ENCODE results near the gene FUT1. TPM values are rescaled to one million over a fixed set of nuclear protein-coding genes. Genes with fewer than 3 reads are reported as not detected.

FUT1 gene
- total RNA-seq, 2 donors from 2014 or later = 0.27 to 0.99 TPM

DNA sequence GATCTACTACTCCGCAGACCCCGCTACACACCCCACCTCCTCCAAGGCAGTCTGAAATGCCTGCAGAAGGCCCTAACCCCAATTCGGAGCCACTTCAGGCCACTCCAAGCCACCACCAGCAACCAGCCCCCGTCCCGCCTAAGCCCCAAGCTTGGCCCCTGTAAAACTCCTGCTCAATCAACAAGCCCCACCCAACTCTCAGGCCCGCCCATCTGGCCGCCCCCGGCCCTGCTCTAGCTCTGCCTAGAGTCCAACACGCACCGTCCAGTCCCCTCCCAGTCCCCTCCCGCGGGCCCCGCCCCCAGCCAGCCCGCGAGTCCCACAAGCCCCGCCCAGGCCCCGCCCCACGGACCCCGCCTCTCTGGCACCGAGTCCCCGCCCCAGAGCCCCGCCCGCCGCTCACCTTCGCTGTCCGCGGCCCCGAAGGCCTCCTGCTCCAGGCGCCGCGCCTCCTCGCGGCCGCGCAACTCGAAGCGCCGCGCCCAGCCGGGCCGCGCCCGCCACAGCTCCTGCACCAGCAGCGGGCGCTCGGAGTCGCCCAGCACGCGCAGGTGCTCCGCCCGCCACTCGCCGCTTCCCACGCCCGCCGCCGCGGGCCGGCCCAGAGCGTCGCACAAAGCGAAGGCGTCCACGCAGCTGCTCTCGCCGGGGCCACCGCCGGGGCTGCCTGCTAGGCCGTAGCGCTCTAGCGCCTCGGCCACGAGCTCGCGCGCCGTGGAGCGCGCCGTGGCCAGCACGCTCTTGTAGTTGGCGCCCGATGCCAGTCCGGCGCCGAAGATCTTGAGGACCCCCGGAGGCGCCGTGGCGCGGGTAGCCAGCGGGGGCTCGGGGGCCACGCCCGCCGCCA is 13.7 kb downstream of the FUT1 start:
- no peaks in the 10 kb centered on the region for H3K36me3 ChIP-seq
- H3K4me1 ChIP-seq (ENCODE audit: control insufficient read depth in 1 of 2, low read depth in 2 of 2) = peaks cover 5 to 17% of the 10 kb centered on the region in 2 donors
- DNase-seq (ENCODE audit: low spot score) (peak; percentile 44), ATAC-seq (ENCODE audit: insufficient number of reproducible peaks, low FRiP score, low read depth) (no peak)
- H3K9me3 ChIP-seq = no peaks in the 10 kb centered on the region
- TF ChIP-seq, protein P1, sequence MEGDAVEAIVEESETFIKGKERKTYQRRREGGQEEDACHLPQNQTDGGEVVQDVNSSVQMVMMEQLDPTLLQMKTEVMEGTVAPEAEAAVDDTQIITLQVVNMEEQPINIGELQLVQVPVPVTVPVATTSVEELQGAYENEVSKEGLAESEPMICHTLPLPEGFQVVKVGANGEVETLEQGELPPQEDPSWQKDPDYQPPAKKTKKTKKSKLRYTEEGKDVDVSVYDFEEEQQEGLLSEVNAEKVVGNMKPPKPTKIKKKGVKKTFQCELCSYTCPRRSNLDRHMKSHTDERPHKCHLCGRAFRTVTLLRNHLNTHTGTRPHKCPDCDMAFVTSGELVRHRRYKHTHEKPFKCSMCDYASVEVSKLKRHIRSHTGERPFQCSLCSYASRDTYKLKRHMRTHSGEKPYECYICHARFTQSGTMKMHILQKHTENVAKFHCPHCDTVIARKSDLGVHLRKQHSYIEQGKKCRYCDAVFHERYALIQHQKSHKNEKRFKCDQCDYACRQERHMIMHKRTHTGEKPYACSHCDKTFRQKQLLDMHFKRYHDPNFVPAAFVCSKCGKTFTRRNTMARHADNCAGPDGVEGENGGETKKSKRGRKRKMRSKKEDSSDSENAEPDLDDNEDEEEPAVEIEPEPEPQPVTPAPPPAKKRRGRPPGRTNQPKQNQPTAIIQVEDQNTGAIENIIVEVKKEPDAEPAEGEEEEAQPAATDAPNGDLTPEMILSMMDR (IDR thresholded peaks at IDR 0.05) = no peak
- H3K27ac ChIP-seq = no peak overlapping the region
- peak overlapping the region; percentile 79 for H3K4me3 ChIP-seq
- no peaks in the 10 kb centered on the region for H3K27me3 ChIP-seq (replicated peaks; ENCODE audit: insufficient read depth)

DNA sequence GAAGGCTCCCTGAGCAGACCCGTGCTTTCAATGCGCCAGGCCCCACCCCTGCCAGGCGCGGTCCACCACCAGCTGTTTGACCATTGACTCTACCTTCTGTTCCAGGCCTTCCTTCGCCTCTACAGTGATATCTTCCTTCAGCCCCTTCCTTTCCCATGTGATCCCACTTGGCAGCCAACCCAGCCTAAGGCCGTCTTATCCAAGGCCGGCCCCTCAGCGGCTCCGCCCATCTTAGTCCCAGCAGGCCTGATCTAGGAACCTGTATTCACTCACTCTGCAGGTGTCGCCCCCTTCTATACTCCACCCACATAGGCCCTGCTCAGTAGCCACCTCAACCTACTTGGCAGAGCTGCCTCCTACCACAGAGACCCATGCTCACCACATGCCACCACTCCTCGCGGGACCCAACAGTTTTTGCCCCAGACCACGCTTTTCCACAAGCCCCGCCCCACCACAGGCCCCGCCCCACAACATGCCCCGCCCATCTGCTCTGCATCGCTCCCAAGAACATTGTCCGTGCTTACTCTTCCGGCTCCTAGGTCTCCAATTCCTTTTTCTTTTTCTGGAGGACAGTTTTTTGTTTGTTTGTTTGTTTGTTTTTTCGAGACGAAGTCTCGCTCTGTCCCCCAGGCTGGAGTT is 15.0 kb downstream of the FUT1 start:
- ATAC-seq (ENCODE audit: insufficient number of reproducible peaks, low FRiP score, low read depth) = no peak

DNA sequence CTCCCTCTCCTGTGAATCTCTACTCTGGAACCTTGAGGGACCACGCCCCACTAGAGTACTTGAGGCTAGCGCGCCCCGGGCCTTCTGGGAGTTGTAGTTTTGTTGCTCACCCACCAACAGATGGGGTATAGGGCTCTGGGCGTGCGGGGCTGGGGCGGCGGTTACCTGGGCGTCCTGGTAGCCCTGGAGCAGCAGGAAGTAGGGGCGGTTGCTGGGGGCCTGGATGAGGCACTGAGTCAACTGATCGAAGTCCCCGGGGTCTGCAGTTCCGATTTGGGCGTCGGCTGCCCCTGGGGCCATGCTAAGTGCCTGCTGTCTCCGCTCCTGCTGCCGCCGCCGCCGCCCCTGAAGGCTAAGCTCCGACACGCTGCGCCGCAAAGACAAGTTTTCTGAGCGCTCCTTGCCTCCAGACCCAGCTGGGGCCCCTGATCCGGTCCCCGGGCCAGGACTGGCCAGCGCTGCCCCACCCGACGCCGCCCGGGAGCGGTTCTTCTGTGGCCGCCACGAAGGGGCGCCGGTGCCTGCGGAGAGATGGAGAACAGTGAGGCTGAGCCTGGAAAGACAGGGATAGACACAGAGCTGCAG is 17.3 kb downstream of the FUT1 start:
- ATAC-seq (ENCODE audit: insufficient number of reproducible peaks, low FRiP score, low read depth) = no peak
- H3K4me3 ChIP-seq = no peak overlapping the region
- H3K4me1 ChIP-seq (ENCODE audit: control insufficient read depth in 1 of 2, low read depth in 2 of 2) = peaks cover 5 to 17% of the 10 kb centered on the region in 2 donors
- H3K36me3 ChIP-seq = no peaks in the 10 kb centered on the region
- H3K27ac ChIP-seq = no peak overlapping the region
- H3K27me3 ChIP-seq (replicated peaks; ENCODE audit: insufficient read depth) = no peaks in the 10 kb centered on the region
- no peaks in the 10 kb centered on the region for H3K9me3 ChIP-seq
- no peak for DNase-seq (ENCODE audit: low spot score)
- TF ChIP-seq, protein P1 (IDR thresholded peaks at IDR 0.05) = no peak

More for the DNA sequence above, 15.0 kb downstream of the FUT1 start:
- TF ChIP-seq, protein P1 (IDR thresholded peaks at IDR 0.05) = no peak
- no peaks in the 10 kb centered on the region for H3K36me3 ChIP-seq
- H3K27me3 ChIP-seq (replicated peaks; ENCODE audit: insufficient read depth) = no peaks in the 10 kb centered on the region
- no peak overlapping the region for H3K27ac ChIP-seq
- H3K4me3 ChIP-seq = no peak overlapping the region
- DNase-seq (ENCODE audit: low spot score) = no peak
- no peaks in the 10 kb centered on the region for H3K9me3 ChIP-seq
- peaks cover 5 to 17% of the 10 kb centered on the region in 2 donors for H3K4me1 ChIP-seq (ENCODE audit: control insufficient read depth in 1 of 2, low read depth in 2 of 2)

DNA sequence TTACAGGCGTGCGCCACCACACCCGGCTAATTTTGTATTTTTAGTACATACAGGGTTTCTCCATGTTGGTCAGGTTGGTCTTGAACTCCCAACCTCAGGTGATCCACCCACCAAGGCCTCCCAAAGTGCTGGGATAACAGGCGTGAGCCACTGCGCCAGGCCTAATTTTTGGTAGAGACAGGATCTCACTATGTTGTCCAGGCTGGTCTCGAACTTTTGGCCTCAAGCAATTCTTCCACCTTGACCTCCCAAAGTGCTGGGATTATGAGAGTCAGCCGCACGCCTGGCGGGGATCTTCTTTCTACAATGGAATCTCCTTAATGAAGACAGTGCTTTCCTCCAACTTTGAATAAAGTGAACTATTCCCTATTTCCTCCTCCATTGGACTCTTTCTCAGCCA is 17.8 kb downstream of the FUT1 start:
- Histone ChIP-seq H3K27me3 (replicated peaks; ENCODE audit: insufficient read depth) (no peaks in the 10 kb centered on the region), H3K4me1 (ENCODE audit: control insufficient read depth in 1 of 2, low read depth in 2 of 2) (peaks cover 5 to 13% of the 10 kb centered on the region in 2 donors), H3K9me3 (no peaks in the 10 kb centered on the region), H3K27ac (no peak overlapping the region), H3K36me3 (no peaks in the 10 kb centered on the region), H3K4me3 (no peak overlapping the region)
- ATAC-seq (ENCODE audit: insufficient number of reproducible peaks, low FRiP score, low read depth) (no peak), DNase-seq (ENCODE audit: low spot score) (no peak)
- TF ChIP-seq, protein P1 (IDR thresholded peaks at IDR 0.05) = no peak

DNA sequence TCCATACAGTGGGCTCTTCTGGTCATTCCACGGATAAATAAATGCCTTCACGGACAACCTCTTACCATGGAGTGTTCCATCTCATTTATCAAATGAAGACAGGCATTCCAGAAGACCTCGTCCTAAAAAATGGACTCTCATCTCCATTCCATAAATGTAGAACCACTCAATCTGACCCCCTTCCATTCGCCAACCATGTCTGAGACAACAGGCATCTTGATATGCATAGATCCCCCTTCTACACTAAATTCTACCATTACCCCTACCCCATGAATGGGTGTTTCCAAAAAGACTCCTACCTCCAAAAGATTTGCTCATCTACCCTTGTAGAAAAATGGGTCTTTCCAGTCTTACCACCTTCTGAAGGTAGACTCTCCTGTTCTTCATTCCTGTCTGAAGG is 21.0 kb downstream of the FUT1 start:
- H3K27me3 ChIP-seq (replicated peaks; ENCODE audit: insufficient read depth) = no peaks in the 10 kb centered on the region
- no peak for DNase-seq (ENCODE audit: low spot score)
- H3K4me3 ChIP-seq = no peak overlapping the region
- TF ChIP-seq, protein P1 (IDR thresholded peaks at IDR 0.05) = no peak
- H3K36me3 ChIP-seq = no peaks in the 10 kb centered on the region
- no peaks in the 10 kb centered on the region for H3K4me1 ChIP-seq (ENCODE audit: control insufficient read depth in 1 of 2, low read depth in 2 of 2)
- no peak for ATAC-seq (ENCODE audit: insufficient number of reproducible peaks, low FRiP score, low read depth)
- H3K9me3 ChIP-seq = no peaks in the 10 kb centered on the region
- no peak overlapping the region for H3K27ac ChIP-seq

Data from thoracic aorta (tissue), 2 donors.